ENCODE results near the gene HEYL.

The HEYL gene

DNA sequence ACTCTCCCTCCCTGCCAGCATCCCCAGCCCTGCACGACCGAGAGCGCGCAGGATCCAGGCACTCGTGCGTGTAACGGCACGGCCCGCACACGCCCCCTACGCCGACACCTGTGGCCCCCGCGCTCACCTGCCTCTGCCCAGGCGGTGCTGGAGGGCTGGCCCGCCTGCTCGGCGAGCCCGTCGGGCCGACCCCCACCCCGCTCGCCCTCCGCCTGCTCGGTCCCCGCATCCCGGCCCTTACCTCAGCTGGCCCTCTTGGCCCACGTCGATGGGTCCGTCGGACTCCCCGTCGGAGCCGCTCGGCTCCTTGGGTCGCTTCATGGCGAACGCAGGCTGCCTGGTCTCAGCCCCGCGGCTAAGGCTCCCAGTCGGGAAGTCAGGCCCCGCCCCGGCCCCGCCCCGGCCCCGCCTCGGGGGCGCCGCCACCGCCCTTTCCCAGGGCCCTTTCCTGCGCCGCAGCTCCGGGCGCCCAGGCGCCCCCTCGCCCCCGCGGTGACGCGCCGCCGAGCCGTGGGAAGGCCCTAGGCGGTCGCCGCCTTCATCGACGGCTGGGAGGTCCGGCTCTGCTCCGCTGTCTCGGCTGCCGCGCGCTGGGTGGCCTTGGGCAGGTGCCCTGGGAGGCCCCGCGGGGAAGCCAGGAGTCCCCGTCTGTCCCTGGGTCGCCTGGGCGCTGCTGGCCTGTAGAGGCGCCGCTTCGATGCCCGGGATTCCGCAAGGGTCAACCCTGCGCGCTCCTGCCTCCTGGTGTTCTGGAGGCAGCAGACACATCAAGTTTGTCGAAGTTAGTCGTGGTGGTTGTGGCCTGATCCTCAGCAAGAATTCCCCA, at the start of gene HEYL:
HEYL (minus strand) TSS at position 339 of the 826 bp plus-strand sequence; CDS start at position 321, 18 bp downstream.
- H3K4me3 ChIP-seq (replicated peaks; ENCODE audit: low read depth, low read length), result peak within 1 kb of the TSS; percentile 54
- H3K27me3 ChIP-seq (replicated peaks; ENCODE audit: control insufficient read depth, insufficient read depth, low read length), result peaks cover 1% of the 10 kb centered on the region; the same call in 1 of the 2 replicates
- DNase-seq (ENCODE audit: extremely low read depth, insufficient read length), result peak; percentile 39
- no peaks in the 10 kb centered on the region for H3K36me3 ChIP-seq (ENCODE audit: control insufficient read depth, insufficient read depth, low read length)
- TF ChIP-seq, protein P1, sequence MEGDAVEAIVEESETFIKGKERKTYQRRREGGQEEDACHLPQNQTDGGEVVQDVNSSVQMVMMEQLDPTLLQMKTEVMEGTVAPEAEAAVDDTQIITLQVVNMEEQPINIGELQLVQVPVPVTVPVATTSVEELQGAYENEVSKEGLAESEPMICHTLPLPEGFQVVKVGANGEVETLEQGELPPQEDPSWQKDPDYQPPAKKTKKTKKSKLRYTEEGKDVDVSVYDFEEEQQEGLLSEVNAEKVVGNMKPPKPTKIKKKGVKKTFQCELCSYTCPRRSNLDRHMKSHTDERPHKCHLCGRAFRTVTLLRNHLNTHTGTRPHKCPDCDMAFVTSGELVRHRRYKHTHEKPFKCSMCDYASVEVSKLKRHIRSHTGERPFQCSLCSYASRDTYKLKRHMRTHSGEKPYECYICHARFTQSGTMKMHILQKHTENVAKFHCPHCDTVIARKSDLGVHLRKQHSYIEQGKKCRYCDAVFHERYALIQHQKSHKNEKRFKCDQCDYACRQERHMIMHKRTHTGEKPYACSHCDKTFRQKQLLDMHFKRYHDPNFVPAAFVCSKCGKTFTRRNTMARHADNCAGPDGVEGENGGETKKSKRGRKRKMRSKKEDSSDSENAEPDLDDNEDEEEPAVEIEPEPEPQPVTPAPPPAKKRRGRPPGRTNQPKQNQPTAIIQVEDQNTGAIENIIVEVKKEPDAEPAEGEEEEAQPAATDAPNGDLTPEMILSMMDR (IDR thresholded peaks at IDR 0.05; ENCODE audit: insufficient read depth, low read length, poor library complexity, severe bottlenecking), result peak; percentile 30

DNA sequence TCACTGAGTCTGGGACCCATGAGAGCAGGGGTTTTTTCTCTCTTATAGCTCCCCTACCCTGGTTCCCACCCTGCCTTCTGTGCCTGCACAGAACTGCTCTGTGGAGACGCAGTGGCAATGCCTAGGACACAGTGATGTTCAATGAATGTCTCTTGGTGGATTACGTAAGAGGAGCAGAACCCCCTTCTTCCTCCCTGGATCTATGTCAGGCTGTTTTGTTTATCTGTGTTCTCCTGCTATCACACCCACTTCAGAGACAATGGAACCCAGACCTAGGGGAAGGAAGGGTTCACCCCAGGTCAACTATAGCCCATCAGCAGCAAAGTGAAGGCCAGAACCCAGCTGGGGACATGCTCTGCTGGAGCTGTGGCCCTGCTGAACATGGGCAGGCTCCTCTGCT, 49.8 kb upstream of the HEYL start:
- Histone ChIP-seq H3K27me3 (replicated peaks; ENCODE audit: control insufficient read depth, insufficient read depth, low read length) (no peaks in the 10 kb centered on the region; the same call in 1 of the 2 replicates), H3K36me3 (ENCODE audit: control insufficient read depth, insufficient read depth, low read length) (no peaks in the 10 kb centered on the region), H3K4me3 (replicated peaks; ENCODE audit: low read depth, low read length) (no peak overlapping the region)
- DNase-seq (ENCODE audit: extremely low read depth, insufficient read length), result no peak
- TF ChIP-seq, protein P1 (IDR thresholded peaks at IDR 0.05; ENCODE audit: insufficient read depth, low read length, poor library complexity, severe bottlenecking), result no peak

DNA sequence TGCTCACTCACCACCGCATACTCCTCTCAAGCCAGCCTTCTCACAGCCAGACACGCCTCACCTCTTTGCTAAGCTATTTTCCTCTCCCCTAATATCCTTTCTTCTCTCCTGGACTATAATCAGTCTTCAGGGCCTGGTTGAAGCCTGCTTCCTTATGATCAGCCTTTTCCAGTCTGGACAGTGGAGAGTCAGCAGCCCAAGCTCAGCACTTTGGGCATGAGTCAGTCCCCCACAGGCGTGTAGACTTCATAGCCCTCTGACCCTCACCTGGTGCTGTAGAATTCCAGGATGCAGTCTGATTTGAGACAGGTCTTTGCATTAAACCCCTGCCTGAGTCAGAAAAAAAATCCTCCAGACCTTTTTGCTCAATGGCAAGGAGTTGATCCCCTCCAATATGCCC, 49.3 kb upstream of the HEYL start:
- Histone ChIP-seq H3K36me3 (ENCODE audit: control insufficient read depth, insufficient read depth, low read length) (no peaks in the 10 kb centered on the region), H3K4me3 (replicated peaks; ENCODE audit: low read depth, low read length) (no peak overlapping the region), H3K27me3 (replicated peaks; ENCODE audit: control insufficient read depth, insufficient read depth, low read length) (no peaks in the 10 kb centered on the region; the same call in 1 of the 2 replicates)
- TF ChIP-seq, protein P1 (IDR thresholded peaks at IDR 0.05; ENCODE audit: insufficient read depth, low read length, poor library complexity, severe bottlenecking), result no peak
- no peak for DNase-seq (ENCODE audit: extremely low read depth, insufficient read length)

GRCh38 chr1:39687243-39687642, 47.8 kb upstream of the HEYL start:
- Histone ChIP-seq H3K27me3 (replicated peaks; ENCODE audit: control insufficient read depth, insufficient read depth, low read length) (no peaks in the 10 kb centered on the region; the same call in 1 of the 2 replicates), H3K4me3 (replicated peaks; ENCODE audit: low read depth, low read length) (no peak overlapping the region), H3K36me3 (ENCODE audit: control insufficient read depth, insufficient read depth, low read length) (no peaks in the 10 kb centered on the region)
- TF ChIP-seq, protein P1 (IDR thresholded peaks at IDR 0.05; ENCODE audit: insufficient read depth, low read length, poor library complexity, severe bottlenecking), result no peak
- DNase-seq (ENCODE audit: extremely low read depth, insufficient read length), result no peak

DNA sequence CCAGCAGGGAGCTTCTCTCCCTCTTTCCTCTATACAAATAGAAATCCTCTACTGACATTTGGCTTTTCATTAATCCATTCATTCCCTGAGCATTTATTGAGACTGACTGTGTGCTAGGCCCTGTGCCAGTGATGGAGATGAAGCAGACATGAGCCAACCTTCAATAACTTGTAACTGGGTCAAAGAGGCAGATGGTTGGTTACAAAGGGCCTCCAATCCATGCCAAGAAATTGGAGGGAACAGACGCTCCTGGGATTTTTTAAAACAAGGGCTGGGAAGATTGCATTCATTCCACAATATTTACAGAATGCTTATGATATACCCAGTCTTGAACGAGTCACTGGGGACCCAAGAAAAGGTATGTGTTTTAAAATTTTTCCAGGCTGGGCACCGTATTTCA, 45.6 kb upstream of the HEYL start:
- TF ChIP-seq, protein P1 (IDR thresholded peaks at IDR 0.05; ENCODE audit: insufficient read depth, low read length, poor library complexity, severe bottlenecking), result no peak
- DNase-seq (ENCODE audit: extremely low read depth, insufficient read length), result no peak
- Histone ChIP-seq H3K27me3 (replicated peaks; ENCODE audit: control insufficient read depth, insufficient read depth, low read length) (no peaks in the 10 kb centered on the region; the same call in 1 of the 2 replicates), H3K4me3 (replicated peaks; ENCODE audit: low read depth, low read length) (no peak overlapping the region), H3K36me3 (ENCODE audit: control insufficient read depth, insufficient read depth, low read length) (no peaks in the 10 kb centered on the region)
